Hepatocyte (in vitro differentiated cells): Measurements from ENCODE around the gene ERP29.

Source experiments
- CTCF ChIP-seq: fragments of 200-600 bp; sonication (generic); IDR thresholded peaks from 2 replicates; pipeline ENCODE4 v1.5.1; 2016; ENCODE audit warnings: antibody characterized with exemption, mild to moderate bottlenecking; ENCODE audit not compliant: poor library complexity
- EZH2phosphoT487 ChIP-seq: fragments of 200-600 bp; sonication (generic); IDR thresholded peaks from one replicate; pipeline ENCODE4 v1.6.1; 2018; ENCODE audit warnings: antibody characterized with exemption, mild to moderate bottlenecking, low read depth, moderate library complexity; ENCODE audit not compliant: unreplicated experiment, severe bottlenecking

GRCh38 chr12:111975161-111975931 is 37.9 kb upstream of the ERP29 start:
- no peak for TF ChIP-seq CTCF
- no peak for TF ChIP-seq EZH2phosphoT487
